NCI-H1105 (cell line): ENCODE data around the gene BCOR.

Source experiments
- DNase-seq: peaks from one replicate; lab custom pipeline; 2025; lab: John Stamatoyannopoulos, UW

Gene BCOR

GRCh38 chrX:40112996-40113395, 15.2 kb upstream of the BCOR start:
- DNase-seq = no peak

GRCh38 chrX:40111868-40112267, 14.1 kb upstream of the BCOR start:
- no peak for DNase-seq

GRCh38 chrX:40109288-40110008, 11.7 kb upstream of the BCOR start:
- peak; percentile 65 for DNase-seq

- DNase-seq = peak; percentile 65
Observed at GRCh38 chrX:40108959-40109287, 11.2 kb upstream of the BCOR start.

GRCh38 chrX:40108162-40108958, 10.6 kb upstream of the BCOR start:
- peak; percentile 42 for DNase-seq

- peak; percentile 73 for DNase-seq
Observed at GRCh38 chrX:40107291-40108161, 9.8 kb upstream of the BCOR start.

- no peak for DNase-seq
Observed at GRCh38 chrX:40106676-40107290, 9.0 kb upstream of the BCOR start.

GRCh38 chrX:40105835-40106675, 8.3 kb upstream of the BCOR start:
- peak; percentile 66 for DNase-seq

GRCh38 chrX:40104985-40105834, 7.5 kb upstream of the BCOR start:
- DNase-seq = no peak

- no peak for DNase-seq
Observed at GRCh38 chrX:40104630-40104984, 6.8 kb upstream of the BCOR start.

GRCh38 chrX:40103565-40104323, 6.0 kb upstream of the BCOR start:
- no peak for DNase-seq

GRCh38 chrX:40102393-40103381, 4.9 kb upstream of the BCOR start:
- no peak for DNase-seq

- no peak for DNase-seq
Observed at GRCh38 chrX:40101430-40101802, 3.7 kb upstream of the BCOR start.

- DNase-seq = no peak
Observed at GRCh38 chrX:40100537-40101429, 3.0 kb upstream of the BCOR start.

- DNase-seq = no peak
Observed at GRCh38 chrX:40100141-40100536, 2.4 kb upstream of the BCOR start.

- peak; percentile 55 for DNase-seq
Observed at GRCh38 chrX:40099055-40099958, 1.5 kb upstream of the BCOR start.
